Panc1 (cell line): ENCODE measurements around the gene TREML1. TPM values are rescaled to one million over a fixed set of nuclear protein-coding genes. Genes with fewer than 3 reads are reported as not detected.

Experiments used
- ATAC-seq: fragments of 200-7000 bp; cut with Tn5 transposase; 2 replicates; pipeline ENCODE4 v1.9.1; 2020; ENCODE audit warnings: mild to moderate bottlenecking, moderate library complexity
- Bru-seq: library from RNA; stranded (reverse); fragments of 400-500 nt; gene quantifications from one replicate; lab custom pipeline; 2021; lab: Mats Ljungman, UMichigan
- BruChase-seq, 2 experiments: library from RNA; stranded (reverse); fragments of 400-500 nt; gene quantifications; one replicate each; lab custom pipeline; 2021; lab: Mats Ljungman, UMichigan
- BruUV-seq: library from RNA; stranded (reverse); fragments of 400-500 nt; replicated peaks from 2 replicates; lab custom pipeline; 2021; lab: Mats Ljungman, UMichigan
- CTCF ChIA-PET: fragments of 300-600 bp; sonication (Branson Sonifier 250); formaldehyde crosslinking; loops from one replicate; lab custom pipeline; 2022; ENCODE audit warnings: antibody characterized with exemption; lab: Charles Lee
- POLR2A ChIA-PET: fragments of 300-600 bp; sonication (Branson Sonifier 250); formaldehyde crosslinking; loops from one replicate; lab custom pipeline; 2022; ENCODE audit warnings: antibody characterized with exemption; lab: Charles Lee
- DNase-seq: peaks from one replicate; pipeline ENCODE4 v3.0.0-alpha.2; 2010; ENCODE audit warnings: low read depth, low spot score
- H3K27ac ChIP-seq: 2 replicates; pipeline ENCODE4 v1.5.1; 2011; ENCODE audit warnings: mild to moderate bottlenecking, low read length, inconsistent platforms
- H3K27me3 ChIP-seq: fragments of 200-500 bp; sonication (Bioruptor generic); 2 replicates; pipeline ENCODE4 v1.6.0; 2014; ENCODE audit warnings: low read length, inconsistent platforms; ENCODE audit not compliant: control insufficient read depth, insufficient read depth
- H3K36me3 ChIP-seq: fragments of 200-500 bp; sonication (Bioruptor generic); 2 replicates; pipeline ENCODE4 v1.5.1; 2014; ENCODE audit warnings: inconsistent platforms, mild to moderate bottlenecking, low read length, moderate library complexity; ENCODE audit not compliant: control insufficient read depth, insufficient read depth
- H3K4me1 ChIP-seq: 2 replicates; pipeline ENCODE4 v1.5.1; 2011; ENCODE audit warnings: inconsistent platforms, mild to moderate bottlenecking, low read length, moderate library complexity; ENCODE audit not compliant: control insufficient read depth, insufficient read depth
- H3K4me3 ChIP-seq, 2 experiments: 2 replicates each; pipeline ENCODE4 v1.5.1; 2011 to 2012; ENCODE audit warnings: low read depth in 2 of 2, low read length in 2 of 2, mild to moderate bottlenecking in 2 of 2, inconsistent platforms in 1 of 2, moderate library complexity in 1 of 2
- H3K9me3 ChIP-seq: fragments of 200-500 bp; sonication (Bioruptor generic); 2 replicates; pipeline ENCODE4 v1.5.1; 2014; ENCODE audit warnings: low read depth, mild to moderate bottlenecking, inconsistent platforms, low read length, moderate library complexity; ENCODE audit not compliant: control insufficient read depth, insufficient read depth
- CTCF ChIP-seq: fragments of 450-650 bp; IDR thresholded peaks from 2 replicates; pipeline ENCODE4 v1.5.1; 2017; ENCODE audit warnings: mild to moderate bottlenecking
- POLR2AphosphoS5 ChIP-seq: IDR thresholded peaks from 2 replicates; pipeline ENCODE4 v1.6.1; 2012; ENCODE audit warnings: mild to moderate bottlenecking, low read depth, low read length, moderate library complexity
- REST ChIP-seq, 2 experiments: IDR thresholded peaks; 2 replicates each; pipeline ENCODE4 v1.6.1; 2011 to 2012; ENCODE audit warnings: low read depth in 2 of 2, control low read depth in 1 of 2, low read length in 1 of 2, mild to moderate bottlenecking in 1 of 2, moderate library complexity in 1 of 2; ENCODE audit not compliant: insufficient read depth in 1 of 2
- SIN3A ChIP-seq: IDR thresholded peaks from 2 replicates; pipeline ENCODE4 v1.6.1; 2012; ENCODE audit warnings: low read depth, mild to moderate bottlenecking, low read length, moderate library complexity, borderline replicate concordance; ENCODE audit not compliant: insufficient read depth
- TCF7L2 ChIP-seq: IDR thresholded peaks from 2 replicates; pipeline ENCODE4 v1.6.1; 2011; ENCODE audit warnings: mild to moderate bottlenecking, low read depth, low read length, inconsistent platforms
- in situ Hi-C: cut with HindIII; loops from 2 replicates; pipeline ENCODE4 v1.10.0; 2016; ENCODE audit warnings: low sequenced_read_pairs, low pct_unique_long_range_greater_than_20kb
- intact Hi-C: fragments of 100-400 bp; cut with micrococcal nuclease; formaldehyde crosslinking; loops from one replicate; pipeline ENCODE4 v1.10.0; 2022; ENCODE audit not compliant: unreplicated experiment
- long read RNA-seq: library from polyadenylated mRNA; unstranded; transcript quantifications from one replicate; pipeline ENCODE4 v2.0.0, GENCODE V29; 2021; ENCODE audit not compliant: unreplicated experiment
- polyA plus RNA-seq: library from polyadenylated mRNA; unstranded; fragments of >200 nt; gene quantifications from one replicate; pipeline ENCODE4 v1.2.1, GENCODE V29; 2012; ENCODE audit warnings: missing spikeins; ENCODE audit not compliant: insufficient read length
- total RNA-seq: library from RNA; stranded (reverse); gene quantifications from one replicate; pipeline ENCODE4 v1.2.1, GENCODE V29; 2021; ENCODE audit not compliant: unreplicated experiment

Gene TREML1
- total RNA-seq, result not detected
- polyA plus RNA-seq, result not detected
- Bru-seq, nascent RNA, result not detected
- BruChase-seq, experiment 1, labeled RNA remaining after a 2-hour chase, result not detected
- not detected for BruChase-seq, experiment 2, labeled RNA remaining after a 6-hour chase
- long read RNA-seq, result 0 reads

- POLR2A ChIA-PET, result no interaction called here
- H3K36me3 ChIP-seq, result no peaks in the 10 kb centered on the region
- H3K27me3 ChIP-seq, result peaks cover 9% of the 10 kb centered on the region; the same call in 1 of the 2 replicates
- CTCF ChIA-PET, result no interaction called here
- no TSS peak for BruUV-seq
- no peaks in the 10 kb centered on the region for H3K4me1 ChIP-seq
- DNase-seq (no peak), ATAC-seq (no peak)
- H3K9me3 ChIP-seq, result no peaks in the 10 kb centered on the region
- no peak for TF ChIP-seq REST (IDR thresholded peaks at IDR 0.05; ENCODE audit: insufficient read depth in 1 of 2, low read depth in 2 of 2, low read length in 1 of 2)
- no peak for TF ChIP-seq TCF7L2
- no peak for TF ChIP-seq POLR2AphosphoS5
- TF ChIP-seq SIN3A, result no peak
- TF ChIP-seq CTCF, result no peak
- H3K4me3 ChIP-seq, result no peak within 1 kb of the TSS
- no peak within 1 kb of the TSS for H3K27ac ChIP-seq
- in situ Hi-C loops, result no loop called here
- intact Hi-C loops, result no loop called here
These were observed at the start of gene TREML1 for GRCh38 chr6:41153992-41154625. TREML1 (minus strand) TSS chr6:41154347; CDS start chr6:41154288, 59 bp downstream.

- TF ChIP-seq POLR2AphosphoS5, result no peak
- TF ChIP-seq CTCF, result no peak
- no peak for TF ChIP-seq REST (IDR thresholded peaks at IDR 0.05; ENCODE audit: insufficient read depth in 1 of 2, low read depth in 2 of 2, low read length in 1 of 2)
- TF ChIP-seq SIN3A, result no peak
- TF ChIP-seq TCF7L2, result no peak
- Histone ChIP-seq H3K27me3 (peaks cover 4% of the 10 kb centered on the region), H3K27ac (no peak overlapping the region), H3K4me3 (no peak overlapping the region), H3K9me3 (no peaks in the 10 kb centered on the region), H3K36me3 (no peaks in the 10 kb centered on the region), H3K4me1 (no peaks in the 10 kb centered on the region)
- CTCF ChIA-PET, result no interaction called here
- no peak for DNase-seq
- POLR2A ChIA-PET, result no interaction called here
- intact Hi-C loops, result no loop called here
- in situ Hi-C loops, result no loop called here
- no peak for ATAC-seq
- no TSS peak for BruUV-seq
These were observed 47.6 kb upstream of the TREML1 start for GRCh38 chr6:41201764-41202173.
